CD4-positive, alpha-beta T cell treated with Interleukin-6 for 4 hours (primary cell): Measurements from ENCODE around the gene FGG.
"Not testable (repeated sequence)": the region's sequence is repeated elsewhere in the genome, so short reads cannot be mapped to it uniquely, and the experiment has no call there.

Experiments used
- DNase-seq: peaks from one replicate; pipeline ENCODE4 v3.0.0-alpha.2; 2020; ENCODE audit warnings: mixed read lengths

FGG gene

DNA sequence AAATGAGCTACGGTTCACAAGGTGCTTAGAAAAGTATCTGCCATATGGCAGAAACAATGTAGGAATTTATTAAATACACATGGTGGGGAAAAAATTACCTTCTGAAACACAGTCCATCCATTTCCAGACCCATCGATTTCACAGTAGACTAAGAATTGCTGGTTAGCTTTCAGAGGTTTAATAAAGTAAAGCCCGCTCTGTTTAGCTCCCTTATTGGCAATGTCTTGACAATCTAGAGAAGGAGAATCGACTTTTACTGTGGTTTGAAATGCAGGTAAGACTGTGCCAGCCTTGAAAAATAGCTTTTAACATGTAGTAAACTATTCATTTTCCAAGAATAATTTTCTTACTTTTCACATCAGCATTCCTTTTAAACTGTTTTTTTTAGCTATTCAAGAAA lies 2.9 kb downstream of the FGG start:
- DNase-seq = no peak

GRCh38 chr4:154608361-154609252 lies 3.8 kb downstream of the FGG start:
- no peak for DNase-seq

DNA sequence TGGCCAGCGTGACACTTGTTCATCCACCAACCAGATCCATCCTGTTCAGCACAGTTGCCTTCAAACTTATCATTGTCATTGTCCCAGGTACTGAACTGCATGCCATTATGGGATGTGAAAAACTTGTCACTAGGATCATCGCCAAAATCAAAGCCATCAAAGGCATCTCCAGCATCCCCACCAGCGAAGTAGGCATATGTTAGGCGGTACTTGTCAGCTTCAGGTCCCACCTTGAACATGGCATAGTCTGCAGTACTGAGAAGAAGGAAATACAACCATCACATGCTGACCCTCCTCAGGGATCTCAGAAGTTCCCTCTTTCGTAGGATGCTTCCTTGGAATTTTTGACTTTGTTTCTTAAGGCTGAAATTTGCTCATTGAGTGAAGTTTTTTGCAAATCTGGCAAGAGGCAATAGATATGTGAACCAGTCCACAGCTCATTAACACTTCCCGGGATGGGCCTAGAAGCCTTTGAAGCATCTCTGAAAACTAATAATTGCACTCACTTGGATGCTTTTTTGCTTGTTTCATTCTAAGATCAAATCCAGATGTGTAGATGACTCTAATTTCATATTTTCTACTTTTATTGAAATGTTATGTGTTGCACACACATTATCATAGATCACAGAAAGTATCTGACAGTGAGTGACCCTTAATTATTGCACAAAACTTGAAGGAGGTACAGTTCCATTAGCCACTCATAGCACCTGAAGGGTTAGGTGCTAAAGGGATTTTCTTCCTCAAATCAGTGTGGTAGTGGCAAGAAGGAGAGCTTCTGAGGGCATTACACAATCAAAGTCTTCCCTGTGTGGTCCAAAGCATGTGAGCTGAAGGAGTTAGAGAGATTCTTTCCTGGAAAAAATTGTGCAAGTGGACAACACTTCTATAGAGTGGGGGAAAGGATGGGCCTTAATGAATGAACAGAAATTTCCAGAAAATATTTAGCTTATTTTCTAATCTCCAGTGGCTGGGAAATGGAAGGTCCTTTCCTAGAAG lies 5.4 kb downstream of the FGG start:
- DNase-seq = no peak

DNA sequence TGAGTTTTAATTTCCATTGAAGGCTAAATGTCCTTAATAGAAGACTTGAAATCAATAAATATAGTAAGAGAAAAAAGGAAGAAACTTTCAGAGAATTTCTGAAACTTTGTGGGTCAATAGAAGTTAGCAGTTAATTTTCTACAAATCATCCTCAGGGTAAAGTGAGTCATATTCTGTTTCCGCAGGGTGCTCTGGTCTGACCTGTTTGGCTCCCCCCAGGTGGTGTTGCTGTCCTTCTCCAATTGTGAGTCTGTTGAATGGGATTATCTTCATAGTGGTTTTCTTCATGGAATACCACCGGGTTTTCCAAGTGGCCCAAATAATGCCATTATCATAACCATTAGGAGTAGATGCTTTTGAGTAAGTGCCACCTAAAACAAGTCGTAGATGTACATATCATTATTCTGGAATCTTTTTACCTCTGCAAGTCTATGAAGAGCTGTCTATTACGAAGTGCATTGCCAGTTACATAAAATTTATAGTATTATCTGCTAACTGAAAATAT lies 7.7 kb downstream of the FGG start:
- no peak for DNase-seq

- DNase-seq = no peak
Measured at GRCh38 chr4:154603033-154603943, 9.2 kb downstream of the FGG start.

- no peak for DNase-seq
Measured at GRCh38 chr4:154602404-154603020, 9.9 kb downstream of the FGG start.

- DNase-seq = no peak
Measured at GRCh38 chr4:154597798-154598774, 14.4 kb downstream of the FGG start.

DNA sequence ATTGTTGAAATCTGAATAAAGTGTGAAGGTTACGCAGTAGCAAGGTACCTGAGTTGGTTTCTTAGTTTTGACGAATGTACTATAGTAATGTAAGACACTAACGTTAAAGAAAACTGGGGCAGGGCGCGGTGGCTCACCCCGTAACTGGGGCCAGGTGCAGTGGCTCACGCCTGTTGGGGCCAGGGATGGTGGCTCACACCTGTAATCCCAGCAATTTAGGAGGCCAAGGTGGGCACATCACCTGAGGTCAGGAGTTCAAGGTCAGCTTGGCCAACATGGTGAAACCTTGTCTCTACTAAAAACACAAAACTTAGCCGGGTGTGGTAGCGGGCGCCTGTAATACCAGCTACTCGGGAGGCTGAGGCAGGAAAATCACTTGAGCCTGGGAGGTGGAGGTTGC lies 15.2 kb downstream of the FGG start:
- DNase-seq = not testable (repeated sequence)

DNA sequence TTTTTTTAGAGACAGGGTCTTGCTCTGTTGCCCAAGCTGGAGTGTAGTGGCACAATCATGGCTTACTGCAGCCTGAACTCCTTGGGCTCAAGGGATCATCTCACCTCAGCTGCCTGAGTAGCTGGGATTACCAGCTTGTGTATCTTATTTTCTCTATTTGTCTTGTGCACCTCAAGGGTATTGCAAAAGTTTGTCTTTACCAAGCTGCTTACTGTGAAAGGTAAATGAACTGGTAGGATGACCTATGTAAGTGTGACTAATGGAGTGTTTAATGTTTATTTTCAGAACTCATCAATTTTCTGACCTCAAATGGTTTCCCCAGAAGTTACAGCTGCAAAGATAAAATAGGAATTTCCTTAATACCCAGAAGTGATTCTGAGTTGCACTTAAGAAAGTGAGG lies 16.6 kb downstream of the FGG start:
- DNase-seq = no peak

DNA sequence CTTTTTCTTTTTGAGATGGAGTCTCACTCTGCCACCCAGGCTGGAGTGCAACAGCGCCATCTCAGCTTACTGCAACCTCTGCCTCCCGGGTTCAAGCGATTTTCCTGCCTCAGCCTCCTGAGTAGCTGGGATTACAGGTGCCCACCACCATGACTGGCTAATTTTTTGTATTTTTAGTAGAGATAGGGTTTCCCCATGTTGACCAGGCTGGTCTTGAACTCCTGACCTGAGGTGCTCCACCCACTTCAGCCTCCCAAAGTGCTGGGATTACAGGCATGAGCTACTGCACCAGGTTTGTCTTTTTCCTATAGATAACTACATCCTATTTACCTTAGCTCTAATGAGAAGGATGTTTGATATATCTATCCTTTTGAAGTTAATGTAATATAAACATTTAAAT lies 18.1 kb downstream of the FGG start:
- DNase-seq = not testable (repeated sequence)

DNA sequence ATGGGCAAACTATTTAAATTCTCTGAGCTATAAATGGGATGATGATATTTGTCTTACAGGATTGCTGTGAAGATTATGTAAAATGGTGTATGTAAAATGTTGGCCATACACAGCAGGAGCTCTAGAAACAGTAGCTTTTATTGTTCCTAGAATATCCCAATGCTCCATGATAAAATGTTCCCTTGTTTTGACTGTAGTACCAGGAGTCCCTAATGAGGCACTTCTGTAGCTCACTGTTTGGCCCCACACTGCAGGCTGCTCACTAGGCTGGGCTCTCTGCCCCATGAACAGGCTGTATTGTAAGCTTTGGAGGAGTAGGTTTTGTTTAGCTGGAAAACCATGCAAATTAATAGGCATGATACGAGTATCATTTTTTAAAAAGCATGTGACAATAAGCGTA lies 18.6 kb downstream of the FGG start:
- no peak for DNase-seq

DNA sequence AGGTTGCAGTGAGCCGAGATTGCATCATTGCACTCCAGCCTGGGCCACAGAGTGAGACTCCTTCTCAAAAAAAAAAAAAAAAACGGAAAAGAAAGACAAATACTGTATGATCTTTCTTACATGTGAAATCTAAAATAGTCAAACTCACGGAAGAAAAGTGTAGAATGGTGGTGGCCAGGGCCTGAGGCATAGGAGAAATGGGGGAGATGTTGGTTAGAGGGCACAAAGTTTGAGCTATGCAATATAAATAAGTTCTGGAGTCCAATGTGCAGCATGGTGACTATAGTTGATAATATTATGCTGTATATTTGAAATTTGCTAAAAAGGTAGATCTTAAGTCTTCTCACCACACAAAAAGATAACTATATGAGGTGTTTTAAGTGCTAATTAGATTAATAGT lies 20.6 kb downstream of the FGG start:
- DNase-seq = no peak

DNA sequence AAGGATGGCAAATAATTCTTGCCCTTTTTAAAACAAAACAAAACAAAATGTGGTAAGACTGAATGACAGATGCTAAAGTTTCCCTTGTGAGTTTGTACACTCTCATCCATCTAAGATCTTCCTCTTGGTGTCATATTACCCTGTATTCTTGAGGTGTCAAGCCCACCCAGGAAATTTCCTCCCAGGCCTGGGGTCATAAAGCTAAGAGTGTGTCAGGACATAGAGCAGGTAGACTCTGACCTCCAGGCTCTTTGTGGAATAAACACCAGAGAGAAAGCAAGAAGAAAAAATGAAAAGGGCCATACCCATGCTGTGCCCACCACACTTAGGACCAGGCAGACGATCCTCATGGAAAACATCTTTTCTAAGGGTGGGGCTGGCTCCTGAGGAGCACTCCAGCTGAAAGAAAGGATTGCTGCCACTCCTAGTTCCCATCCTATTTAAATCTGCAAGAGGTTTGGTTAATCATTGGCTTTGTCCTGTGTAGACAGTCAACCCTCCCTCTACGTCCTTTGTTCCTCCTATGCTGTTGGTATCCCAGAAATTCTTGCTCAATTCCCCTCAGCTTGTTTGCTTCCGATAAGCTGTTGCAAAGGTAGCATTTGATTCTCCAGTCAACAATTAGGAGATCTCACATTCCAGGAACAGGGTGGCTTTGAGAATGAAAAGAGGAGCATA lies 22.0 kb downstream of the FGG start, which contains the start of gene FGA:
Gene FGA, minus strand, starts transcription at position 414 of the 678 bp plus-strand sequence. Its CDS starts 55 bp downstream, at position 359.
- no peak for DNase-seq

DNA sequence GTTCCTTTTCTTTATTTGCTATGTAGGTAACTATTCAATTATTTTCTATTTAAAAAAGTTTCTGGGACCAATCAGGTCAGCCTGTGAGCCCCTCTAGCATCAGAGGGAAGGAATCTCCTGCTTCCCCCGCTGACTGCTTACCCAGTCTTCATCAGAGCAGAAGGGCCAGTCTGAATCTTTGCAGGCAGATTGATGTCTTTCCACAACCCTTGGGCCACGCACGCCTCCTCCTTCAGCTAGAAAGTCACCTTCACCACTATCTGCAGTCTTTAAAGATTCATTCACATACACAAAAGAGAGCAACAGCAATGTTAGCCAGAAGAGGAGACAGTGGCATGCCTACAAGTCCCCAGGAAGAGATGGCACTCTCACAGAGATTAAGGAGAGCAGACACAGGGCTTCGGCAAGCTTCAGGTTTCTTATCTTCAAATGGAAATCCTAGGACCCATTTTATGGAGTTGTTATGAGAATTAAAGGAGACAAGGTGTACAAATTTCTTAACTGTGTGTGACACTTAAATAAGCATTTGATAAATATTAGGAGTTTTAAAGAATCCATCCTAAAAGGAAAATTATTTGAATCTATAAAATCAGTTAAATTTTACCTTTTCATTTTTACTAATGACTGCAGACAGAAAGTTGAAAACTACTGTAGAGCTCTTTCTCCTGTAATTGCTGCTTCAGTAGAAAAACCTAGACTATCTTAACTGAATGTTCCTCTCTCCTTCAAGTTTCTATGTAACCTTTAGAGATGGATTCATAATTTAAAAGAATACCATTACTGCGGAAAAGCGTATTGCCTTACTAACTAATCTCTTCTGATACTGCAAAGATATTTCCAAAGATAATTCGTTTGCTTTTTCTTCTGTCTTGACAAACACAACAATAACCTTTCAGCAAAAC lies 22.9 kb downstream of the FGG start:
- DNase-seq = no peak

GRCh38 chr4:154588198-154588597 lies 24.3 kb downstream of the FGG start:
- no peak for DNase-seq

DNA sequence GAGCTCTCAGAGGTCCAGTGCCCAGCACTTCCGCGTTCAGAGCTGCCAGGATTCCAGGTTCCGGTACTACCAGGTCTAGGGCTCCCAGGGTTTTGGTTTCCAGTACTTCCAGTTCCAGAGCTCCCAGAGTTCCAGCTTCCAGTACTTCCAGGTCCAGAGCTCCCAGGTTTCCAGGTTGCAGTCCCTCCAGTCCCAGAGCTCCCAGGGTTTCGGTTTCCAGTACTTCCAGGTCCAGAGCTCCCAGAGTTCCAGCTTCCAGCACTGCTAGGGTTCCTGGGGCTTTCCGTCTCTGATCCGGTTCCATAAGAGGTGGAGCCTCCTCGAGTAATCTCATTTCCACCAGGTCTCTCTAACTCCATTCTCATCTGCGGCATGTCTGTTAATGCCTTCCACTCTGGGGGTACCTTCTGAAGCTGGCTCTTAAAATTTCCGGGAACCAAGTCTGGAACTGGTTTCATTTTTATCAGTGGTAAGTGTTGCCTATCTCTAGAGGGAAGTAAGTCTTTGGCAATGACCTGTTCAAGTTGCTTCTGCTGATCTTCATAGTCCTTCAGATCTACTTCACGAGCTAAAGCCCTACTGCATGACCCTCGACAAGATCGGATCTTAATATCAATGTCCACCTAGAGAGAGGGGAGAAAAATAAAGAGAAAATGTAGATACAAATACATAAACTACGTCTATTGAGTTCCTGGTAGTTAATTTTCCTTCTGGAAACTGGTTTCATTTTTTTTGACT lies 26.0 kb downstream of the FGG start:
- DNase-seq = no peak

- no peak for DNase-seq
Measured at GRCh38 chr4:154585369-154586018, 27.0 kb downstream of the FGG start.
